ENCODE measurements around the gene C1QB.

DNA sequence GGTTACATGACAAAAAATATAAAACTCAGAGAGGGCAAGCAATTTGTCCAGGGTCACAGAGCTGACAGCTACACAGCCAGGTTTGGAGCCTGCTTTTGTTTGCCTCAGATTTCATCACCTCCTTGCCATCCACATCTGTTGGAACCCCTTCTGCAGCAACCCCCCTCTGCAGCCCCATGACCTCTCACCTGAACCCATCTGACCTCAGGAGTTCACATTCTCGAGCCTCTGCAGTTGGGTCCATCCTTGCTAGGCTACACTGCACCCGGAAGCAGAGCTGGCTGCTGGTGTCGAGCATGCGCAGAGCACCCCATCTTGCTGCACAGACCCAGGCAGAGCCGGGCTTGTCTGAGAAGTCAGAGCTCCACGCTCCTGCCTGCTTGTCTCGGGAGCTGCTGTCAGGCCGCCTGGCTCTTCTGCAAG lies 10.0 kb downstream of the C1QB start:
- TF ChIP-seq CTCF (conservative IDR thresholded peaks at IDR 0.05) (no peak), EZH2 (IDR thresholded peaks at IDR 0.05; ENCODE audit: low read depth) (no peak)
